ENCODE results near the gene TMEM94.
"Not testable (repeated sequence)": the region's sequence is repeated elsewhere in the genome, so short reads cannot be mapped to it uniquely, and the experiment has no call there.

The TMEM94 gene

DNA sequence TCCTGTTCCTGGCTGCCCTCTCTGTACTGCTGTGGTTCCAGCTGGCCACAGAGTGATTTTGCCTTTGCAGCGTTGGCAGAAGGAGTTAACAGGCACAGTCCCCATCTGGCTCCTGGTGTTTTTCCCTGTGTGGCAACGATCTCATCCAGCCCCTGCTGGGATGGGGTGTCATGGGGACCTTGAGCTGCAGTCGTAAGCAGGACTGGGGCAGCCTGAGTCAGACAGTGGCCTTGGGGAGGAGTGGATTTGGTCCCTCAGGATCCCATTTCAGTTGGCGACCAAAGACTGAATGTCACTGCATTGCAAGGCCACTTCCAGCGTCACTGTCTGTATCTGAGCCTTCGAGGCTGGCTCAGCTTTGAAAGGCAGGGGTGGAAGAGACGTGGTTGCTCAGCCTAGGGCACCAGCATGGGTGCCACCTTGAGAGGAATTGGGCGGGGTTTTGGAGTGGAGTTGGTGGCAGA is 11.9 kb downstream of the TMEM94 start:
- Histone ChIP-seq H3K4me1 (ENCODE audit: insufficient read depth, low read length) (no peaks in the 10 kb centered on the region), H3K36me3 (ENCODE audit: insufficient read depth, low read length) (peaks cover 11% of the 10 kb centered on the region)
- WGBS: 89% methylated on average over 8 of the region's 8 CpGs

DNA sequence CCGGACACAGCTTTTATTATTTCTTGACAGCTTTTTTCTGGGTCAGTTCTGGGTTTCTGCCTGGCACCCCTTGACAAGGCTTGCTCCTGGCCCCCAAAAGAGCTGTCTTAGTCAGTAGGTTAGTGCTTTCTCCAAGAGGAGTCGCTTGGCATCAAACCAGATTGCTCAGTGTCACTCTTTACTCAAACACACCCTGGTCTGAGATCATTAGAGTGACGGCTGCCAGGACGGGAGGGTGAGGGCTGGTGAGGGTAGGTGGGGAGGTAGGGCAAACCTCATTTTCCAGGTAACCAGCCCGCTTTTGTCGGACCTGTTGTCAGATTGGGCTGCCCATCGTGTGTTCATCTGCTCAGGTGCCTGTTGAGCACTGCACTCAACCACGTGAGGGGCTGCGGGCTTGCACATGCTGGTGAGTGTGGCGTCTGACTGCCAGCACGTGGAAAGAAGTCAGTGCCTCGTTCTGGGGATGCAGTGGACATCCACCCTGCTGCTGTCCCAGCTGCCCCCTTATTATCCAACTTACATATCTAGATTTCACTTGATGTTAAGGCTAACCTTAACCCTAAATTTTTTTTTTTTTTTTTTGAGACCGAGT is 12.4 kb downstream of the TMEM94 start:
- Histone ChIP-seq H3K36me3 (ENCODE audit: insufficient read depth, low read length) (peaks cover 14% of the 10 kb centered on the region), H3K9ac (ENCODE audit: low read depth, low read length) (no peak overlapping the region), H3K27ac (ENCODE audit: low read depth, low read length) (no peak overlapping the region), H3K9me3 (ENCODE audit: insufficient read depth, low read depth, low read length) (no peaks in the 10 kb centered on the region), H3K4me3 (ENCODE audit: low read length) (no peak overlapping the region), H3K4me1 (ENCODE audit: insufficient read depth, low read length) (no peaks in the 10 kb centered on the region), H3K27me3 (ENCODE audit: insufficient read depth, low read length) (no peaks in the 10 kb centered on the region)
- 95% methylated on average over 13 of the region's 13 CpGs for WGBS

More for the DNA sequence above, 11.9 kb downstream of the TMEM94 start:
- H3K4me3 ChIP-seq (ENCODE audit: low read length): no peak overlapping the region
- H3K9me3 ChIP-seq (ENCODE audit: insufficient read depth, low read depth, low read length): no peaks in the 10 kb centered on the region
- no peak overlapping the region for H3K9ac ChIP-seq (ENCODE audit: low read depth, low read length)
- no peak overlapping the region for H3K27ac ChIP-seq (ENCODE audit: low read depth, low read length)
- H3K27me3 ChIP-seq (ENCODE audit: insufficient read depth, low read length): no peaks in the 10 kb centered on the region

GRCh38 chr17:75471207-75471606 is 14.8 kb downstream of the TMEM94 start:
- Histone ChIP-seq H3K4me1 (ENCODE audit: insufficient read depth, low read length) (no peaks in the 10 kb centered on the region), H3K9me3 (ENCODE audit: insufficient read depth, low read depth, low read length) (no peaks in the 10 kb centered on the region), H3K27ac (ENCODE audit: low read depth, low read length) (no peak overlapping the region), H3K4me3 (ENCODE audit: low read length) (no peak overlapping the region), H3K9ac (ENCODE audit: low read depth, low read length) (no peak overlapping the region), H3K27me3 (ENCODE audit: insufficient read depth, low read length) (no peaks in the 10 kb centered on the region), H3K36me3 (ENCODE audit: insufficient read depth, low read length) (peaks cover 14% of the 10 kb centered on the region)
- 95% methylated on average over 6 of the region's 6 CpGs for WGBS

GRCh38 chr17:75472119-75472518 is 15.7 kb downstream of the TMEM94 start:
- 70% methylated on average over 4 of the region's 4 CpGs for WGBS
- no peak overlapping the region for H3K27ac ChIP-seq (ENCODE audit: low read depth, low read length)
- no peak overlapping the region for H3K4me3 ChIP-seq (ENCODE audit: low read length)
- H3K4me1 ChIP-seq (ENCODE audit: insufficient read depth, low read length): no peaks in the 10 kb centered on the region
- H3K27me3 ChIP-seq (ENCODE audit: insufficient read depth, low read length): no peaks in the 10 kb centered on the region
- peaks cover 14% of the 10 kb centered on the region for H3K36me3 ChIP-seq (ENCODE audit: insufficient read depth, low read length)
- H3K9ac ChIP-seq (ENCODE audit: low read depth, low read length): no peak overlapping the region
- H3K9me3 ChIP-seq (ENCODE audit: insufficient read depth, low read depth, low read length): no peaks in the 10 kb centered on the region

DNA sequence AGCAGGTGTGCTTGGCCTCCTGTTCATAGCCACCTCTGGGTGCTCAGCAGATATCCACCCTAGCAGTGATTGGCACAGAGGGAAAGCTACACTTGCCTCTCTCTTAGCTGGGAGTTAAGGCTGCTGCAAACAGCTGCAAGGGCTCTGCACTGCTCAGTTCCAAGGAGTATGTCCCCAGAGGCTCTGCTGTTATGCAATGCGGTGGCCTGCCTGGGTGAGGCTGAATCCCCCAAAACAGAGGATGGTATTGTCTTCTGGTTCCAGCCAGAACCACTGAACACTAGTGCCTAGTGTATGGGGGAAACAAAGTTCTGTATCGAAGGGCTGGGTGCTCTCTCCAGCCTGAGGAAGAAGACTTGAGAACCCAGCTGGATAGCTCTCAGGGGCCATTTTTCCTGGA is 16.8 kb downstream of the TMEM94 start:
- Histone ChIP-seq H3K27ac (ENCODE audit: low read depth, low read length) (no peak overlapping the region), H3K36me3 (ENCODE audit: insufficient read depth, low read length) (peaks cover 14% of the 10 kb centered on the region), H3K9ac (ENCODE audit: low read depth, low read length) (no peak overlapping the region), H3K4me3 (ENCODE audit: low read length) (no peak overlapping the region), H3K4me1 (ENCODE audit: insufficient read depth, low read length) (peaks cover under 1% of the 10 kb centered on the region; the same call in 1 of the 2 replicates), H3K9me3 (ENCODE audit: insufficient read depth, low read depth, low read length) (no peaks in the 10 kb centered on the region), H3K27me3 (ENCODE audit: insufficient read depth, low read length) (no peaks in the 10 kb centered on the region)
- WGBS: 95% methylated on average over 2 of the region's 2 CpGs

DNA sequence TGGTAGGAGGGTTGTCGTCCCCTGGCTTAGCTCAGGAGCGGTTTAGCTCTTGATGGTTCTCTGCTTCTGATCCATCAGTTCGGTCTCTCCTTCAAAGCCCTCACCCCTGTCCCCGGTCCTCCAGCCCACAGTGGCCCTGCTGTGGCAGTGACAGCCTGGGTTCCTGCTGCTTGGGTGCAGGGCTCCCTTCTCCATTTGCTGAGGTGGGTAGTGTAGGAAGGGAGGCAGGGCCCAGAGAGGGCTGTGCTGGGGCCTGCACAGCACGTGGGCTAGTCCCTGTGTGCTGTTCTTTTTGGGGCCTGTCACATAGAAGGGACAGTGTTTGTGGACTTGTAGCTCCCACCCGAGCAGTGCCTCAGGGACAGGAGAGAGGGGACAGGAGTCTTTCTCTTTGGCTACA is 18.3 kb downstream of the TMEM94 start:
- Histone ChIP-seq H3K4me3 (ENCODE audit: low read length) (no peak overlapping the region), H3K9ac (ENCODE audit: low read depth, low read length) (no peak overlapping the region), H3K27ac (ENCODE audit: low read depth, low read length) (no peak overlapping the region), H3K27me3 (ENCODE audit: insufficient read depth, low read length) (no peaks in the 10 kb centered on the region), H3K4me1 (ENCODE audit: insufficient read depth, low read length) (peaks cover 9% of the 10 kb centered on the region; the same call in 1 of the 2 replicates), H3K9me3 (ENCODE audit: insufficient read depth, low read depth, low read length) (no peaks in the 10 kb centered on the region), H3K36me3 (ENCODE audit: insufficient read depth, low read length) (peaks cover 14% of the 10 kb centered on the region)
- WGBS: 88% methylated on average over 6 of the region's 6 CpGs

- 85% methylated on average over 13 of the region's 13 CpGs for WGBS
- Histone ChIP-seq H3K9ac (ENCODE audit: low read depth, low read length) (no peak overlapping the region), H3K4me1 (ENCODE audit: insufficient read depth, low read length) (peaks cover 9% of the 10 kb centered on the region; the same call in 1 of the 2 replicates), H3K27me3 (ENCODE audit: insufficient read depth, low read length) (no peaks in the 10 kb centered on the region), H3K4me3 (ENCODE audit: low read length) (no peak overlapping the region), H3K27ac (ENCODE audit: low read depth, low read length) (no peak overlapping the region), H3K36me3 (ENCODE audit: insufficient read depth, low read length) (peaks cover 14% of the 10 kb centered on the region), H3K9me3 (ENCODE audit: insufficient read depth, low read depth, low read length) (no peaks in the 10 kb centered on the region)
Observed at GRCh38 chr17:75475144-75475835, 18.9 kb downstream of the TMEM94 start.

DNA sequence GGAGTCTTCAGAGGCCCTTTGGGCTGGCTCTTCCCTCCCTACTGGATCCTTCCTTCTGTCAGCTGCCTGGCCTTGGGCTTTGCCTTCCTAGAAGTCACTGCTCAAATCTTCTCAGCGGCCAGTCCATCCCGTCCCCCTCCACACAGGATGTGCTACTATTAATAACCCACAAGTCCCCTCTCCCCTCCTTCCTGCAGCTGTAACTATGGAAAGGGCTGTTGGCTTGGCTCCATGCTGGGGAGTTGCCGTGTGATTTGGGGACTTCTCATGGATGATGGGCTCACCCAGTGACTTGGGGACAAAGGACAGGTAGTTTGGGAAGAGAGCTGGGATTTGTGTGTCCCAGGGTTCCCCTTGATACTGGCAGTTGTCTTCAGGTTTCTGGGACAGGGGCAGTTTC is 19.4 kb downstream of the TMEM94 start:
- peaks cover 9% of the 10 kb centered on the region; the same call in 1 of the 2 replicates for H3K4me1 ChIP-seq (ENCODE audit: insufficient read depth, low read length)
- H3K27me3 ChIP-seq (ENCODE audit: insufficient read depth, low read length): no peaks in the 10 kb centered on the region
- no peaks in the 10 kb centered on the region for H3K9me3 ChIP-seq (ENCODE audit: insufficient read depth, low read depth, low read length)
- WGBS: 86% methylated on average over 3 of the region's 3 CpGs
- peaks cover 14% of the 10 kb centered on the region for H3K36me3 ChIP-seq (ENCODE audit: insufficient read depth, low read length)
- H3K27ac ChIP-seq (ENCODE audit: low read depth, low read length): no peak overlapping the region
- no peak overlapping the region for H3K9ac ChIP-seq (ENCODE audit: low read depth, low read length)
- no peak overlapping the region for H3K4me3 ChIP-seq (ENCODE audit: low read length)

DNA sequence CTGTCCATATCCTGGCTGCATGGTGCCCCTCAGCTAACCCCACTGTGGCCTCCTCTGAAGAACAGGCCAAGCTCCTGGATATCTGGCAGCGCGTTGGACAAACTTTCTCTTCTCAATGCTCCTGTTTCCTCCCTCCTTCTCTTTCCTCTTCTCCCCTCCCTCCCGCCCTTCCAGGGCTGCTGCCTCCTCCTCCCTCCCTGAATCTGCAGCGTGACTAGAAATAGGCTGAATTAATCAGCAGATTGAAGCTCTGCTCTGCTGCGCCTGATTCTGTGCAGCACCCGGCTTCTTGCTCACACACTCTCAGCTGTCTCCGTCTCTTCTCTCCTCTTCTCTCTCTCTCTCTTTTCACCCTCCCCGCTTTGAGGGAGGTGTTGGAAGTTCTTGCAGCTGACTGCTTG is 19.8 kb downstream of the TMEM94 start:
- no peak overlapping the region for H3K27ac ChIP-seq (ENCODE audit: low read depth, low read length)
- H3K4me3 ChIP-seq (ENCODE audit: low read length): no peak overlapping the region
- H3K27me3 ChIP-seq (ENCODE audit: insufficient read depth, low read length): no peaks in the 10 kb centered on the region
- H3K4me1 ChIP-seq (ENCODE audit: insufficient read depth, low read length): peaks cover 9% of the 10 kb centered on the region; the same call in 1 of the 2 replicates
- WGBS: 90% methylated on average over 8 of the region's 8 CpGs
- H3K36me3 ChIP-seq (ENCODE audit: insufficient read depth, low read length): peaks cover 14% of the 10 kb centered on the region
- H3K9ac ChIP-seq (ENCODE audit: low read depth, low read length): no peak overlapping the region
- no peaks in the 10 kb centered on the region for H3K9me3 ChIP-seq (ENCODE audit: insufficient read depth, low read depth, low read length)

GRCh38 chr17:75476752-75477489 is 20.5 kb downstream of the TMEM94 start:
- Histone ChIP-seq H3K9ac (ENCODE audit: low read depth, low read length) (no peak overlapping the region), H3K9me3 (ENCODE audit: insufficient read depth, low read depth, low read length) (no peaks in the 10 kb centered on the region), H3K4me1 (ENCODE audit: insufficient read depth, low read length) (peaks cover 13% of the 10 kb centered on the region; the same call in 1 of the 2 replicates), H3K36me3 (ENCODE audit: insufficient read depth, low read length) (peaks cover 14% of the 10 kb centered on the region), H3K27me3 (ENCODE audit: insufficient read depth, low read length) (no peaks in the 10 kb centered on the region), H3K27ac (ENCODE audit: low read depth, low read length) (no peak overlapping the region), H3K4me3 (ENCODE audit: low read length) (no peak overlapping the region)
- 88% methylated on average over 11 of the region's 11 CpGs for WGBS

- peaks cover 12% of the 10 kb centered on the region for H3K36me3 ChIP-seq (ENCODE audit: insufficient read depth, low read length)
- WGBS: 92% methylated on average over 11 of the region's 11 CpGs
- H3K4me3 ChIP-seq (ENCODE audit: low read length); H3K27me3 ChIP-seq (ENCODE audit: insufficient read depth, low read length); H3K27ac ChIP-seq (ENCODE audit: low read depth, low read length); H3K9me3 ChIP-seq (ENCODE audit: insufficient read depth, low read depth, low read length); H3K9ac ChIP-seq (ENCODE audit: low read depth, low read length): not testable (repeated sequence)
- H3K4me1 ChIP-seq (ENCODE audit: insufficient read depth, low read length): peaks cover 13% of the 10 kb centered on the region; the same call in 1 of the 2 replicates
Observed at GRCh38 chr17:75477490-75477862, 21.0 kb downstream of the TMEM94 start.

Measured in HUES64 (cell line).